Fibroblast of villous mesenchyme (primary cell): Measurements from ENCODE around the gene IGF1R. TPM values are rescaled to one million over a fixed set of nuclear protein-coding genes. Genes with fewer than 3 reads are reported as not detected.

ENCODE experiments used
- DNase-seq: peaks from one replicate; pipeline ENCODE4 v3.0.0-alpha.2; 2010; ENCODE audit warnings: low read depth
- H3K4me3 ChIP-seq: 2 replicates; pipeline ENCODE4 v1.5.1; 2011; ENCODE audit warnings: low read depth, mild to moderate bottlenecking, low read length
- total RNA-seq: library from RNA; depleted of rRNA; stranded (reverse); fragments of >200 nt; gene quantifications from 2 replicates; pipeline ENCODE4 v1.2.3, GENCODE V29; 2012
- TF ChIP-seq, protein P1 (sequence below): IDR thresholded peaks from 2 replicates; pipeline ENCODE4 v1.5.1; 2012; ENCODE audit warnings: low read depth, mild to moderate bottlenecking, low read length; ENCODE audit not compliant: insufficient read depth

Gene IGF1R
- total RNA-seq, 1 donor, result 19.4 TPM

DNA sequence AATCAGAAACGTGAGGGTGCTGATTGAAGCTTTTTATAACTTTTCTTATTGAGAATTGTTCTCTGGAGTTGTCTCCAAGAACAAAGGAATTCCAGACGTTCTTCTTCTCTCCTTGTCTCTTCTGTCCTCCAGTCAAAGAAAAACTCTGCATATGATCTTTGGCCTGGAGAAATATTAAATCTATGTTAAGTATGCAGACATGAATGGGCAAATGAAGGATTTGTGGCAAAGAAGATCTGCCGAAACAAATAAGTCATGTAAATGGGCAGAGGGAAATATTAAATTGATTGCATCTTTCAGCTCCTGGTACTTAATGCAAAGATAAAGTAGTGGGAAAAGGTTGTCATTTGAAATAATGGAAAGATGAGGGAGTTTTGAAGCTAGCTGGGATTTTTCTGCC lies 74.9 kb downstream of the IGF1R start:
- H3K4me3 ChIP-seq, result no peak overlapping the region
- TF ChIP-seq, protein P1, sequence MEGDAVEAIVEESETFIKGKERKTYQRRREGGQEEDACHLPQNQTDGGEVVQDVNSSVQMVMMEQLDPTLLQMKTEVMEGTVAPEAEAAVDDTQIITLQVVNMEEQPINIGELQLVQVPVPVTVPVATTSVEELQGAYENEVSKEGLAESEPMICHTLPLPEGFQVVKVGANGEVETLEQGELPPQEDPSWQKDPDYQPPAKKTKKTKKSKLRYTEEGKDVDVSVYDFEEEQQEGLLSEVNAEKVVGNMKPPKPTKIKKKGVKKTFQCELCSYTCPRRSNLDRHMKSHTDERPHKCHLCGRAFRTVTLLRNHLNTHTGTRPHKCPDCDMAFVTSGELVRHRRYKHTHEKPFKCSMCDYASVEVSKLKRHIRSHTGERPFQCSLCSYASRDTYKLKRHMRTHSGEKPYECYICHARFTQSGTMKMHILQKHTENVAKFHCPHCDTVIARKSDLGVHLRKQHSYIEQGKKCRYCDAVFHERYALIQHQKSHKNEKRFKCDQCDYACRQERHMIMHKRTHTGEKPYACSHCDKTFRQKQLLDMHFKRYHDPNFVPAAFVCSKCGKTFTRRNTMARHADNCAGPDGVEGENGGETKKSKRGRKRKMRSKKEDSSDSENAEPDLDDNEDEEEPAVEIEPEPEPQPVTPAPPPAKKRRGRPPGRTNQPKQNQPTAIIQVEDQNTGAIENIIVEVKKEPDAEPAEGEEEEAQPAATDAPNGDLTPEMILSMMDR, result no peak
- DNase-seq, result no peak

DNA sequence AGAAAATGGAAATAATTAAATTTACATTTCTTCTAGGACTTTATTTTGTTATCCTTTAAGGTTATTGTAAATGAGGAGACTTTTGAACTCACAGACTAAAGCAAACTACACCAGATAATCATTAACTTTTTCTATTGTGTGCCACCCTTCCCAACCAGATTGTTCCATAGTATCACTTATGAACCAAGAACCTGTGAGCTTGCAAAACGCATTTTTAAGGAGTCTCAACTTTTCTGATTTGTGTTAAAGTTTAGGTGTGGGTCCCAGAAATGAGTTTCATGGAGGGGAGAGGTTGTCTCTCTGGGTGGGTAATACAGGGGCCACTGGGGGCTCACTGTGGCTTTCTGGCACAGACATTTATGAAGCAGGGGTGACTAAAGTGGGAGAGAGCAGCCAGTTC lies 75.7 kb downstream of the IGF1R start:
- no peak for DNase-seq
- TF ChIP-seq, protein P1, result no peak
- no peak overlapping the region for H3K4me3 ChIP-seq

DNA sequence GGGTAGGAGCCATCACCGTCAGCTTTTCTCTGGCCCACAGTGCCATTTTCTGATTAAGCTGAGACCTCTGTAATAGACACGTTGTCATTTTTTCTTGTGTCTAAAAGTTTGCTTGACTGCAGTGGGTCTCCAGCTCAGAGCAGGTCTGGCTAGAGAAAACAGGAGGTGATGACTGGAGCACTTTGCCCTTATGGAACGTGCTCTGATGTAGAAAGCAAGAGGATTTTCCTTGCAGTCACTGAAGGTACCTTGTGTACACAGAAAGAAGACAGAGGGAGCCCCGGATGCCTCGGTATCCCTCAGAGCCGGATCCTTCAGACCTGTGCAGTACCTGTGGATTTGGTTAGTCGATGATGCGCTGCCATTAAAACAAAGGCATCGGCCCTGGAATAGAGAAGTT lies 76.2 kb downstream of the IGF1R start:
- TF ChIP-seq, protein P1, result no peak
- H3K4me3 ChIP-seq, result no peak overlapping the region
- no peak for DNase-seq

DNA sequence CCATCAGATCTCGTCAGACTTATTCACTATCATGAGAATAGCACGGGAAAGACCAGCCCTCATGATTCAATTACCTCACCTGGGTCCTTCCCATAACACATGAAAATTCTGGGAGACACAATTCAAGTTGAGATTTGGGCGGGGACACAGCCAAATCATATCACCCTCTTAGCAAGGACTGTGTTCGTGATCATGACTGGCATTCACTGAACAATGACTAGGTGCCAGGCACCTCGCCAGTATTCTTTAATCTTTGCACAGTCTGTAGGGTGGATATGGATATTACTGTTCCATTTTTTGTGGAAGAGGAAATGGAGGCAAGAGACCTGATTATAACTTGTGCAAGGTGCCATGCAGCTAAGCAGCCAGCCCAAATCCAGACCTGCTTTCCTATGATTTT lies 77.5 kb downstream of the IGF1R start:
- TF ChIP-seq, protein P1, result no peak
- H3K4me3 ChIP-seq, result no peak overlapping the region
- DNase-seq, result no peak

DNA sequence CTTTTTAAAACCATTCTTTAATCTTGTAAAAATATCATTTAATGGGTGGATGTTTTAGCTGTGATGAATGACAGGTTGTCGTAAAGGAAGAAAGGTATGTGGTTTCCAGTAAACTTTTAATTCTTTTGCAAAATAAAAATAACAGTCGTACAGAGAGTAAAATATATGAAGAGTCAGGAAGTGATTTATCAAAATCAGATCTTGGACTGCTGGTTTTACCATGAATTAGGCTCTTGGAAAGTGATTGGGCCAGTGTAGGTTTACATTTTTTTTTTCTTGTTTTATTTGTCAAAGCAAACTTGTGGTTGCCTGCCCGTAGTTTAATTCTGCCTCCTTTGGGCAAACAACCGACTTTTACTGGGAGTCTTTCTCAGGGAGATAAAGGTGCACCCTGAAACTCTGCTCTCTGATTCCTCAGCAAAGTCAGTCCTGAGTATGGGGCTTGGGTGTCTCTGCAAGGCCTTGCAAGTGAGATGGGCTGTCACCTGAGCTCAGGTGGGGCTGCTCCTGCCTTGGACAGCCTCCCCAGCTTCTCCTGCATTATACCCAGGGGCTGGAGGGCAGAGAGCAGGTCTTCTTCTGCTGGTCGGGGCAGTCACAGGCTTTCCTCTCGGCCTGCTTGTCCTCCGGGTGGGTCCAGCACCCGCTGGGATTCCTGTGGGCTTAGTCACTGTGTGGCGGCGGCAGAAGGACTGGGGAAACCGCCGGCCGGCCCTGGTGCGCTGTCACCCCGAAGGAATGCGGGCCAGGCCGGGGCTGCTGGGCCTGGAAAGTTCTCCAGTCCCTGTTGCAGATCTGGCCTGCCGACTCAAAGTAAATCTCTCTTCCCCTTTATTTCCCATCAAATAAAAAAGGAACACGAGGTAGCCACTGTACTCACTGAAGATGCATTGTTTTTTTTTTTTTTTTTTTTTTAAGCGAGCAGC lies 79.0 kb downstream of the IGF1R start:
- peak; percentile 94 for DNase-seq
- no peak overlapping the region for H3K4me3 ChIP-seq
- TF ChIP-seq, protein P1, result no peak

DNA sequence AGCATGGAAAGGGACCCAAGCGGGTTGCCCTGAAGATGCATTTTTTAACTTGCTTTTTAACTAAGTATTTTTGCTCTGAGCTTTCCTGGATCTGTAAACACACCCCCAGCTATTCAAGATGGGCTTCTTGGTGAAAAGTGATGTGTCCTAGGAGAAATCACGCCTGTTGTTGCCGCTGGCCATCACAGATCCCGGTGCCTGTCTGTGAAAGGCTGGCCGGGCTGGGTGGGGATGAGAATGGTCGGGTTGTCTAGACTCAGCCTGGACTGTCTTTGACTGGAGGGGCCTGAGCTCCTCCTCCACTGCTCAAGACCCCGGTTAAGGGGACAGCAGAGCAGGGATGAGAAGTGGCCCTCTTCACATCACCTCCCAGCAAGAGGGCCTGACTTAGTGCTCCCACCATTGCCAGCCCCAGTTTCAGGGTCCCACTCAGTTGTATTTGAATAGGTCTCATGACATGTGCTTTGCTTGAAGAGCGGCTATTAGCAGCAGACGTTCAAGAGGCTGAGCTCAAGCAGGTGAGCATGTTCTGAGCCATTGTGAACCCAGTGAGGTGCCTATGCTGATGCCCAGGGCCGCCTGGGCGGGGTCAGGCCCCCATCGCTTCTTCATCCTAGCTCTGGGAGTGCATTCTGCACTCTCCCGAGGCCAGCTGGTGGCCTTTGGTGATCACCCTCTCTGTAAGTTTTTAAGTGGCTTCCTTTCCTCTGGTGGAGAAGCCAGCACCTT lies 79.9 kb downstream of the IGF1R start:
- no peak overlapping the region for H3K4me3 ChIP-seq
- TF ChIP-seq, protein P1, result no peak
- no peak for DNase-seq
